Small intestine (tissue), 7 donors: ENCODE results near the gene INTS4. TPM values are rescaled to one million over a fixed set of nuclear protein-coding genes. Genes with fewer than 3 reads are reported as not detected.
"Not testable (repeated sequence)": the region's sequence is repeated elsewhere in the genome, so short reads cannot be mapped to it uniquely, and the experiment has no call there.

Experiments
- DNase-seq, 2 donors: peaks; one replicate each; pipeline versions ENCODE4 v3.0.0 to v3.0.0-alpha.2; 2013
- FAIRE-seq: peaks from 2 replicates; lab custom pipeline; 2012; peaks lifted over from hg19 to GRCh38; lab: Jason Lieb, UNC
- H3K27ac ChIP-seq, 3 donors: one replicate each; pipeline ENCODE4 v1.5.1; 2013; ENCODE audit warnings: low read length in 2 of 3, mild to moderate bottlenecking in 2 of 3, control low read depth in 1 of 3, inconsistent platforms in 1 of 3, low read depth in 1 of 3, moderate library complexity in 1 of 3
- H3K27me3 ChIP-seq, 3 donors: one replicate each; pipeline ENCODE4 v1.6.1; 2013; ENCODE audit warnings: low read length in 3 of 3, inconsistent platforms in 1 of 3; ENCODE audit not compliant: control insufficient read depth in 3 of 3, insufficient read depth in 3 of 3
- H3K36me3 ChIP-seq, 3 donors: one replicate each; pipeline ENCODE4 v1.6.1; 2013; ENCODE audit warnings: low read length in 3 of 3, inconsistent platforms in 1 of 3, low read depth in 1 of 3, mild to moderate bottlenecking in 1 of 3, moderate library complexity in 1 of 3; ENCODE audit not compliant: control insufficient read depth in 3 of 3, insufficient read depth in 2 of 3
- H3K4me1 ChIP-seq, 3 donors: one replicate each; pipeline ENCODE4 v1.6.1; 2013; ENCODE audit warnings: low read length in 2 of 3, inconsistent platforms in 1 of 3, low read depth in 1 of 3, mild to moderate bottlenecking in 1 of 3, moderate library complexity in 1 of 3; ENCODE audit not compliant: control insufficient read depth in 3 of 3, insufficient read depth in 2 of 3
- H3K4me3 ChIP-seq, 3 donors: one replicate each; pipeline ENCODE4 v1.5.1; 2013; ENCODE audit warnings: low read length in 3 of 3, control low read depth in 1 of 3, inconsistent platforms in 1 of 3, low read depth in 1 of 3, mild to moderate bottlenecking in 1 of 3, moderate library complexity in 1 of 3
- H3K9me3 ChIP-seq, 2 donors: one replicate each; pipeline ENCODE4 v1.6.1; 2013; ENCODE audit warnings: low read depth in 1 of 2, low read length in 1 of 2; ENCODE audit not compliant: control insufficient read depth in 2 of 2, insufficient read depth in 1 of 2
- WGBS, 3 donors: extraction: QIAGEN DNeasy Blood & Tissue Kit; methylation state at CpG; one replicate each; pipeline ENCODE4 v1.1.7; 2013; 5-methylcytosine and 5-hydroxymethylcytosine counted together
- polyA plus RNA-seq, 4 donors: library from polyadenylated mRNA; stranded (reverse) in 3 of 4; unstranded in 1 of 4; fragments of 200-250 nt in 3 of 4; fragments of 120-200 nt in 1 of 4; gene quantifications; one replicate each; pipeline versions ENCODE4 v1.2.1 to v1.2.3, GENCODE V29; 2013
- donor health status: healthy with polysubstance abuse.
- donor health status: control.
- donor health status: control.
- donor health status: Bipolar disorder and iron deficiency.
- donor health status: healthy.

Gene INTS4
- polyA plus RNA-seq, 4 donors: 15.1 to 28.0 (median 20.4) TPM

DNA sequence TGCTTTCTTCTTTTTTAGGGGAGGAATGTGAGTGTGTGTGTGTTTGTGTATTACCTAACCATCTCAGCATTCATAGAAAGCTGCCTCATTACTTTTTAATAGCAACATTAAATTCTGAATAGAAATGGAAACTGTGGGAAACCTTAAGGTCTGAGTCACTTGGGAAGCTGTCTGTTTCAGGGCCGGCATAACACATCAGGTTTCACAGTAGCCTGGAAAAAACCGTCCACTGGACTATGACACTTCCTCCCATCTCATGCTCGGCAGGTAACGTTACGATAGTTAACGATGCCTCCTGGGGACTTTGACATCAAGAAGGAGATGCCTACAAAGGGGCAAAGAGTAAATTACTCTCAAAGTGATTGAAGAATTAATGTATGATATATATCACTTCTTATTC, 83.6 kb downstream of the INTS4 start:
- H3K27ac ChIP-seq, FAIRE-seq, H3K4me1 ChIP-seq, H3K4me3 ChIP-seq, H3K9me3 ChIP-seq, H3K36me3 ChIP-seq, H3K27me3 ChIP-seq: not testable (repeated sequence)
- WGBS, 3 donors: 35 to 61% (median 39%) methylated on average over 6 of the region's 6 CpGs
- DNase-seq: peak; percentile 61 to 72

DNA sequence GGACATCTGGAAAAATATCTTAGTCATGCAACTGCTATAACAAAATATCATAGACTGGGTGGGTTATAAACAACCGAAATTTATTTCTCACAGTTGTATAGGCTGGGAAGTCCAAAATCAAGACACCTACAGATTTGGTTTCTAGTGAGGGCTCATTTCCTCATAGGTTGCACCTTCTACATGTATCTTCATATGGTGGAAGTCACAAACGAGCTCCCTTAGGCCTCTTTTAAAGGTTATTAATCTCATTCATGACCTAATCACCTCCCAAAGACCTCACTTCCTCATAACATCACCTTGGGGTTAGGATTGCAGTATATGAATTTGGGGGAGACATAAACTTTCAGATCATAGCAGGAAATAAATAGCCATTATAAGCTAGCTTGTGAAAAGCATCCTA, 85.2 kb downstream of the INTS4 start:
- no peak for DNase-seq
- WGBS, 3 donors: 85 to 94% (median 90%) methylated on average over 2 of the region's 2 CpGs
- Histone ChIP-seq H3K27ac (no peak overlapping the region), H3K4me1 (no peaks in the 10 kb centered on the region), H3K9me3 (no peaks in the 10 kb centered on the region), H3K4me3 (no peak overlapping the region), H3K27me3 (no peaks in the 10 kb centered on the region), H3K36me3 (peaks cover 0 to 3% (median 2%) of the 10 kb centered on the region in 3 donors)
- no peak for FAIRE-seq

DNA sequence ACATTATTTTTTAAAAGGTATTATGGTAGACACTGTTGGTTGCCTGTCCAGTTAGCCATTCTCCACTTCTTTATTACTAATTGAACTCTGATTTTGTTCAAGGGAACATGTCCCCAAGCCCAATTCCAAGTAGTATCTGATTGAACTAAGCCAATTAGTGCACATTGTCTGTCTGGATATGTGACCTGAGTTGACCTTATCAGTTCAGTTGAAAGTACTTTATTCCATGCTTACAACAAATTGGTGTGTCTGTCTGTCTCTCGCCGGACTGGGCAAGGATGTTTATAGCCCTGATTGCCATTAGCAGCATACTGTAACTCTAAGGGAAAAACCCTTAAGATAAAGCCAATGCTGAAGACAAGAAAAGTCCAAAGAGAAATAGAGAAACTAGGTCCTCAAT, 85.6 kb downstream of the INTS4 start:
- no peaks in the 10 kb centered on the region for H3K27me3 ChIP-seq
- peaks cover 0 to 3% (median 2%) of the 10 kb centered on the region in 3 donors for H3K36me3 ChIP-seq
- no peaks in the 10 kb centered on the region for H3K9me3 ChIP-seq
- H3K27ac ChIP-seq: no peak overlapping the region
- 69 to 86% (median 75%) methylated on average over 2 of the region's 2 CpGs for WGBS, 3 donors
- H3K4me1 ChIP-seq: no peaks in the 10 kb centered on the region
- no peak overlapping the region for H3K4me3 ChIP-seq
- DNase-seq (no peak), FAIRE-seq (no peak)

DNA sequence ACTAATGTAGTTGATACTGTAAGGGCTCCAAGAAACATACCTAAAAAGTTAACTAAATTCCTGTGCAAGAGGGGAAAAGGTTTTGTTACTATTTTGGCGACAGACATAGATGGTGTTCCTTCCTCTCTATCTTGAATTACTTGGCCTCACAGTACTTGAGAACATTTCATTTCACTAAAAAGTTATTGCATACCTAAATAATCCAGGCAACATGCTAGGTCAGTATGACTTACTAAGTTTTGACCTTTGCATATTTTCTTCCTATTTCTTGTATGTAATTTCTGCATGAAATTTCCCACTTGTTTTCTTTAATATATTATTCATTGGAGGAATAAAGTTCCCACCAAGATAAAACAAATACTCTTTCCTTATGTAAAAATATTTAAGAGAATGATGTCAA, 99.5 kb downstream of the INTS4 start:
- not testable (repeated sequence) for DNase-seq, H3K9me3 ChIP-seq, FAIRE-seq, H3K4me1 ChIP-seq, H3K27ac ChIP-seq, H3K4me3 ChIP-seq, H3K27me3 ChIP-seq
- peaks cover 0 to 15% (median 2%) of the 10 kb centered on the region in 3 donors for H3K36me3 ChIP-seq
- 92 to 94% (median 92%) methylated on average over 1 of the region's 1 CpG for WGBS, 3 donors

DNA sequence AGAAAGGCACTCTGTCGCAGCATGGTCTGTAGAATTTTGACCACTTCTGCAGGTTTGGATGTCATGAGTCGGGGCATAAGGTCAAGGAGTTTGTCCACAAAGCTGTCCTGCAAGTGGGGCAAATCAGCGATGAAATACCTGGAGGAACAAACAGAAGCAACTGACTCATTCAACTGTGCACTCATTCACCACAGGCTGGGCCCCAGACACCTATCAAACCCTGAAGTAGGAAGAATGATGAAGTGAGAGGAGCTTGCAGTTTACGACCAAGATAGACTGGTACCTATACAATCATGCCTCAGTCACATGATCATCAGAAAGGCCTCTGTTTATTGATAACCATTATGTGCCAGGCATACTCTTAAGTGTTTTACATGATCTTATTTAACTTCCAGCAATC, 102.8 kb downstream of the INTS4 start:
- H3K4me1 ChIP-seq, H3K27me3 ChIP-seq, FAIRE-seq, H3K4me3 ChIP-seq, H3K9me3 ChIP-seq, DNase-seq: not testable (repeated sequence)
- 76 to 95% (median 89%) methylated on average over 3 to 4 of the region's 4 CpGs for WGBS, 3 donors
- Histone ChIP-seq H3K27ac (peak overlapping the region in 1 of 3 donors; percentile 13), H3K36me3 (peaks cover 0 to 15% (median 0%) of the 10 kb centered on the region in 3 donors)

DNA sequence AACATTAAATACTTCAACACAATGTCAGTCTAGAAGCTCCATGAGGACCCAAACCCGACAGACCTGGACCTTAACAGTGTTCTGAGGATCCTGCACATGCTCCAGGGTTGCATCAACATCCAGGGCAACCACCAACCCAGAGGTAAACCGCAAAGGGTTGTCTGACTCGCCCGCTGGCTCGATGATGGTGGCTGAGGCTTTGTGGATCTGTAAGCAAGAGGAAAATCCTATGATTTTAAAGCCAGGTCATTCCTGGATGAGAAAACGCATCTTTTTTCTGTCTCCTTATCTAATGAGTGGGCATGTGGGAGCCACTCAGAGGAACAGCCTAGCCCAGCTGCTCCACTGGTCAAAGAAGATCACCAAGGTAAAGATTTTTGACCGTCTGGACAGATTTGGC, 103.2 kb downstream of the INTS4 start:
- FAIRE-seq, H3K4me3 ChIP-seq, DNase-seq, H3K27me3 ChIP-seq, H3K4me1 ChIP-seq, H3K9me3 ChIP-seq: not testable (repeated sequence)
- 91 to 95% (median 95%) methylated on average over 7 of the region's 7 CpGs for WGBS, 3 donors
- peak overlapping the region in 1 of 3 donors; percentile 13 for H3K27ac ChIP-seq
- peaks cover 0 to 18% (median 0%) of the 10 kb centered on the region in 3 donors for H3K36me3 ChIP-seq

DNA sequence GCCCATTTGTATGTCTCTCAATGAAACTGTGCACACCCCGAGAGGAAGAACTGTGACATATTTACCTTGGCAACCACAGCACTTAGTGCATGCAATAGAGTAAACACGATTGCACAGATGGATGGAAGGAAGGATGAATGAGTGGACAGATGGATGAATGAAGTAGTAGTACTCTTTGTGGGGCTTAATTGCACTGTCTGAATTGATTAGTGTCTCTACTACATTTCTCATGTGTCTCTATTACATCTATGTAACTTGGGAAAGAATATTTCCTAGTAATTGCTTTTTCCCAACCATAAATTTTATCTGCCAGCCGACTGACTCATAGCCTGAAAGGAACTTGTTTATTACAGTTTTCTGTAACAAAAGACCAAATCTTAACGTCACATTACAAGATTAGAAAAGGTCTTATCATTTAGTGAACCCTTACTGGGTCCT, 103.8 kb downstream of the INTS4 start:
- not testable (repeated sequence) for H3K27me3 ChIP-seq, H3K9me3 ChIP-seq, FAIRE-seq, H3K4me3 ChIP-seq, H3K4me1 ChIP-seq
- H3K36me3 ChIP-seq: peaks cover 0 to 23% (median 0%) of the 10 kb centered on the region in 3 donors
- peak overlapping the region in 1 of 3 donors; percentile 13 for H3K27ac ChIP-seq
- 16 to 48% (median 42%) methylated on average over 4 of the region's 4 CpGs for WGBS, 3 donors
- DNase-seq: peak in 1 of 2 donors; percentile 37

DNA sequence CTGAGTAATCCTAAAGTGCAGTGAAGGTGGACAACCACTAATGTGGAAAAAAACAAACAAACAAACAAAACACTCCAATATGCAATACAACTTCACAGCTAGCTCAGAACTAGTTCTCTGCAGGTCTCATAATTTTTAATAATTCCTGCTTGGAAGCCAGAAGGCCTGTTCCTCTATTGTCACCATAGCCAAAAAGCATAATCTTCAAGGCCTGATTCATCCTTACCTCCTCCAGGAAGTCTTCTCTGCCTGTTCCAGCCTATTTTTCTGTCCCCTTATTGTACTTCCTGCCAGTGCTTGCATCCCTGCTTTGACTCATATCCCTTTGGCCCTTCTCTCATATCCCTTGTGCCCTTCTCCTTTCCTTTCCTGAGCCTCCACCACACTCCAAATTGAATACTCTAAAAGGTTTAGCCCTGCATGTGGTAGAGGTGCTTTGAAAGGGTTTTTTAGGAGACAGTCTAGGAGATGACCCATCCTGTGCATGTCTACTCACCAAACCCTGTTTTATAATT, 104.3 kb downstream of the INTS4 start:
- not testable (repeated sequence) for H3K27ac ChIP-seq, FAIRE-seq, H3K27me3 ChIP-seq, H3K4me1 ChIP-seq, H3K4me3 ChIP-seq, DNase-seq, H3K9me3 ChIP-seq
- H3K36me3 ChIP-seq: peaks cover 0 to 26% (median 0%) of the 10 kb centered on the region in 3 donors

DNA sequence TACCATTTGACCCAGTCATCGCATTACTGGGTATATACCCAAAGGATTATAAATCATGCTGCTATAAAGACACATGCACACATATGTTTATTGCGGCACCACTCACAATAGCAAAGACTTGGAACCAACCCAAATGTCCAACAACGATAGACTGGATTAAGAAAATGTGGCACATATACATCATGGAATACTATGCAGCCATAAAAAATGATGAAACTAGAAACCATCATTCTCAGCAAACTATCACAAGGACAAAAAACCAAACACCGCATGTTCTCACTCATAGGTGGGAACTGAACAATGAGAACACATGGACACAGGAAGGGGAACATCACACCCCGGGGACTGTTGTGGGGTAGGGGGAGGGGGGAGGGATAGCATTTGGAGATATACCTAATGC, 105.4 kb downstream of the INTS4 start:
- H3K27ac ChIP-seq, H3K4me1 ChIP-seq, FAIRE-seq, DNase-seq, H3K4me3 ChIP-seq, H3K9me3 ChIP-seq, H3K27me3 ChIP-seq: not testable (repeated sequence)
- 90 to 96% (median 91%) methylated on average over 5 of the region's 5 CpGs for WGBS, 3 donors
- H3K36me3 ChIP-seq: peaks cover 0 to 33% (median 0%) of the 10 kb centered on the region in 3 donors
